Activated naive CD4-positive, alpha-beta T cell (primary cell): ENCODE results near the gene UBE2G2.
A peak's percentile ranks its signal among the peaks of the same experiment; 100 is the strongest.

Source experiments
- DNase-seq, 4 experiments: peaks; one replicate each; lab custom pipeline; 2025; lab: John Stamatoyannopoulos, UW

Gene UBE2G2

GRCh38 chr21:44815225-44815624 is 13.6 kb upstream of the UBE2G2 start:
- no peak for DNase-seq

- no peak for DNase-seq
Measured at GRCh38 chr21:44814498-44815023, 12.9 kb upstream of the UBE2G2 start.

- DNase-seq: no peak
Measured at GRCh38 chr21:44813727-44814126, 12.1 kb upstream of the UBE2G2 start.

- no peak for DNase-seq
Measured at GRCh38 chr21:44813149-44813548, 11.5 kb upstream of the UBE2G2 start.

GRCh38 chr21:44812640-44813039 is 11.0 kb upstream of the UBE2G2 start:
- DNase-seq: no peak

GRCh38 chr21:44810779-44811178 is 9.2 kb upstream of the UBE2G2 start:
- DNase-seq: no peak

- DNase-seq: no peak
Measured at GRCh38 chr21:44805859-44806258, 4.2 kb upstream of the UBE2G2 start.

- no peak for DNase-seq
Measured at GRCh38 chr21:44805226-44805625, 3.6 kb upstream of the UBE2G2 start.

GRCh38 chr21:44804762-44805161 is 3.1 kb upstream of the UBE2G2 start:
- DNase-seq: no peak

GRCh38 chr21:44803651-44804050 is 2.0 kb upstream of the UBE2G2 start:
- no peak for DNase-seq

GRCh38 chr21:44802396-44803153 is 955 bp upstream of the UBE2G2 start:
- DNase-seq: no peak

- DNase-seq: no peak
Measured at GRCh38 chr21:44800971-44801467, 601 bp downstream of the UBE2G2 start.

GRCh38 chr21:44800103-44800502 is 1.5 kb downstream of the UBE2G2 start:
- no peak for DNase-seq

GRCh38 chr21:44799646-44800045 is 2.0 kb downstream of the UBE2G2 start:
- DNase-seq: no peak

GRCh38 chr21:44797775-44798174 is 3.8 kb downstream of the UBE2G2 start:
- no peak for DNase-seq

GRCh38 chr21:44795342-44795741 is 6.3 kb downstream of the UBE2G2 start:
- DNase-seq: no peak

- DNase-seq: no peak
Measured at GRCh38 chr21:44793592-44794374, 7.8 kb downstream of the UBE2G2 start.

- peak in 2 of 4 experiments; percentile 16 to 40 for DNase-seq
Measured at GRCh38 chr21:44792702-44793591, 8.7 kb downstream of the UBE2G2 start.

- DNase-seq: no peak
Measured at GRCh38 chr21:44791993-44792392, 9.6 kb downstream of the UBE2G2 start.

GRCh38 chr21:44791246-44791645 is 10.4 kb downstream of the UBE2G2 start:
- no peak for DNase-seq

GRCh38 chr21:44790368-44790767 is 11.3 kb downstream of the UBE2G2 start:
- no peak for DNase-seq

- DNase-seq: no peak
Measured at GRCh38 chr21:44789880-44790279, 11.7 kb downstream of the UBE2G2 start.
